Osteocyte (in vitro differentiated cells): Measurements from ENCODE around the gene NKX3-2. TPM values are rescaled to one million over a fixed set of nuclear protein-coding genes. Genes with fewer than 3 reads are reported as not detected.

ENCODE experiments used
- DNase-seq: peaks from one replicate; pipeline ENCODE4 v3.0.0; 2021; ENCODE audit warnings: mixed read lengths; ENCODE audit not compliant: unreplicated experiment; ENCODE audit errors: extremely low spot score
- H3K27ac Mint-ChIP-seq: one replicate; pipeline ENCODE4 v1.8.0; 2021; ENCODE audit warnings: mild to moderate bottlenecking, mixed read lengths; ENCODE audit not compliant: unreplicated experiment
- H3K27me3 Mint-ChIP-seq: one replicate; pipeline ENCODE4 v1.8.0; 2021; ENCODE audit warnings: mixed read lengths; ENCODE audit not compliant: unreplicated experiment
- H3K36me3 Mint-ChIP-seq: one replicate; pipeline ENCODE4 v1.8.0; 2021; ENCODE audit warnings: mixed read lengths; ENCODE audit not compliant: unreplicated experiment
- H3K4me1 Mint-ChIP-seq: one replicate; pipeline ENCODE4 v1.8.0; 2021; ENCODE audit warnings: mixed read lengths; ENCODE audit not compliant: unreplicated experiment
- H3K4me3 Mint-ChIP-seq: one replicate; pipeline ENCODE4 v1.8.0; 2021; ENCODE audit warnings: mild to moderate bottlenecking, moderate library complexity, mixed read lengths; ENCODE audit not compliant: unreplicated experiment
- H3K9me3 Mint-ChIP-seq: one replicate; pipeline ENCODE4 v1.8.0; 2021; ENCODE audit warnings: mixed read lengths; ENCODE audit not compliant: unreplicated experiment
- CTCF ChIP-seq: fragments of 200-600 bp; sonication (generic); IDR thresholded peaks from 2 replicates; pipeline ENCODE4 v1.5.0; 2021; ENCODE audit warnings: antibody characterized with exemption, mild to moderate bottlenecking, moderate library complexity
- total RNA-seq: library from RNA; stranded (reverse); gene quantifications from 2 replicates; pipeline ENCODE4 v1.2.1, GENCODE V29; 2021

NKX3-2 gene
- total RNA-seq, 1 donor from 2014 or later = 2.9 TPM

GRCh38 chr4:13534344-13535063, 9.8 kb downstream of the NKX3-2 start:
- no peak overlapping the region for H3K27ac Mint-ChIP-seq
- H3K27me3 Mint-ChIP-seq = peaks cover 73% of the 10 kb centered on the region
- H3K36me3 Mint-ChIP-seq = no peaks in the 10 kb centered on the region
- H3K9me3 Mint-ChIP-seq = no peaks in the 10 kb centered on the region
- H3K4me3 Mint-ChIP-seq = no peak overlapping the region
- no peak for TF ChIP-seq CTCF
- peak; percentile 70 for DNase-seq
- peaks cover 6% of the 10 kb centered on the region for H3K4me1 Mint-ChIP-seq

- no peaks in the 10 kb centered on the region for H3K36me3 Mint-ChIP-seq
- no peak overlapping the region for H3K27ac Mint-ChIP-seq
- H3K9me3 Mint-ChIP-seq = no peaks in the 10 kb centered on the region
- no peaks in the 10 kb centered on the region for H3K4me1 Mint-ChIP-seq
- peak; percentile 66 for DNase-seq
- H3K27me3 Mint-ChIP-seq = peaks cover 68% of the 10 kb centered on the region
- H3K4me3 Mint-ChIP-seq = no peak overlapping the region
- no peak for TF ChIP-seq CTCF
Observed at GRCh38 chr4:13533670-13534343, 10.5 kb downstream of the NKX3-2 start.

DNA sequence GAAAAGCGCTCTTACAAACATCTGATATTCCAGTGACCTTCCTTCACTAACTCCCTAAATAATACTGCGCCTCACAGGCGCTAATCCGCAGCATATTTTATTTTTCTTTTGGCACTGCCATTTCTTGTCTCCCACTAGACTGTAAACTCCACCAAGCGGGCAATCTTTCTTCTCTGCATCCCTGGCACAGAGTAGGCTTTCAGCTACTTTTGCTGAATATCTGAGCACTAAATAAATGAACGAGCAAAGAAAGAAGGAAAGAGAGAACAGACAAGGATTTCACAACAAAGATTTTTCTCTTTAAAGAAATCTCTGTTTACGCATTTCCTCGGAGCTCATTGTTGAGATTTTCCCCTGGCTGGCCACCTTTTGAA, 12.7 kb downstream of the NKX3-2 start:
- H3K4me3 Mint-ChIP-seq = no peak overlapping the region
- TF ChIP-seq CTCF = no peak
- no peaks in the 10 kb centered on the region for H3K4me1 Mint-ChIP-seq
- H3K36me3 Mint-ChIP-seq = no peaks in the 10 kb centered on the region
- no peaks in the 10 kb centered on the region for H3K9me3 Mint-ChIP-seq
- peaks cover 65% of the 10 kb centered on the region for H3K27me3 Mint-ChIP-seq
- no peak for DNase-seq
- no peak overlapping the region for H3K27ac Mint-ChIP-seq

- peak; percentile 59 for DNase-seq
- Mint-ChIP-seq H3K9me3 (no peaks in the 10 kb centered on the region), H3K27ac (no peak overlapping the region), H3K4me1 (no peaks in the 10 kb centered on the region), H3K4me3 (no peak overlapping the region), H3K36me3 (no peaks in the 10 kb centered on the region), H3K27me3 (peaks cover 65% of the 10 kb centered on the region)
- TF ChIP-seq CTCF = no peak
Observed at GRCh38 chr4:13530823-13531624, 13.3 kb downstream of the NKX3-2 start.
